ENCODE data around the gene RABL6.

GRCh38 chr9:136885950-136886578 lies 78.3 kb downstream of the RABL6 start, which contains the start of gene TRAF2:
- TF ChIP-seq POLR2A (IDR thresholded peaks at IDR 0.05; ENCODE audit: low read length) = peak; percentile 74
- TF ChIP-seq GATA1 (IDR thresholded peaks at IDR 0.05; ENCODE audit: low read depth, low read length) = no peak

Data from erythroblast (primary cell).